HEK293T (cell line): ENCODE measurements around the gene HSP90AB1.

Experiments
- ARNT ChIP-seq: fragments of 450-650 bp; IDR thresholded peaks from 2 replicates; pipeline ENCODE4 v1.6.1; 2017; ENCODE audit warnings: mild to moderate bottlenecking
- BHLHE40 ChIP-seq: fragments of 450-650 bp; IDR thresholded peaks from 2 replicates; pipeline ENCODE4 v1.6.1; 2016; ENCODE audit warnings: mild to moderate bottlenecking, moderate library complexity, borderline replicate concordance
- FOXA1 ChIP-seq: fragments of 450-650 bp; IDR thresholded peaks from 2 replicates; pipeline ENCODE4 v1.6.1; 2016; ENCODE audit warnings: mild to moderate bottlenecking
- FOXK2 ChIP-seq: fragments of 450-650 bp; IDR thresholded peaks from 2 replicates; pipeline ENCODE4 v1.6.1; 2016; ENCODE audit warnings: mild to moderate bottlenecking
- HDGF ChIP-seq: fragments of 450-650 bp; IDR thresholded peaks from 2 replicates; pipeline ENCODE4 v1.6.1; 2017; ENCODE audit warnings: antibody characterized with exemption, borderline replicate concordance
- SP1 ChIP-seq: fragments of 450-650 bp; IDR thresholded peaks from 2 replicates; pipeline ENCODE4 v1.6.1; 2017
- SUZ12 ChIP-seq: fragments of 450-650 bp; IDR thresholded peaks from 2 replicates; pipeline ENCODE4 v1.6.1; 2016; ENCODE audit warnings: mild to moderate bottlenecking
- ZNF384 ChIP-seq: fragments of 450-650 bp; IDR thresholded peaks from 2 replicates; pipeline ENCODE4 v1.6.1; 2016
- TF ChIP-seq, protein P1 (sequence below): fragments of 450-650 bp; IDR thresholded peaks from 2 replicates; pipeline ENCODE4 v1.6.1; 2016

DNA sequence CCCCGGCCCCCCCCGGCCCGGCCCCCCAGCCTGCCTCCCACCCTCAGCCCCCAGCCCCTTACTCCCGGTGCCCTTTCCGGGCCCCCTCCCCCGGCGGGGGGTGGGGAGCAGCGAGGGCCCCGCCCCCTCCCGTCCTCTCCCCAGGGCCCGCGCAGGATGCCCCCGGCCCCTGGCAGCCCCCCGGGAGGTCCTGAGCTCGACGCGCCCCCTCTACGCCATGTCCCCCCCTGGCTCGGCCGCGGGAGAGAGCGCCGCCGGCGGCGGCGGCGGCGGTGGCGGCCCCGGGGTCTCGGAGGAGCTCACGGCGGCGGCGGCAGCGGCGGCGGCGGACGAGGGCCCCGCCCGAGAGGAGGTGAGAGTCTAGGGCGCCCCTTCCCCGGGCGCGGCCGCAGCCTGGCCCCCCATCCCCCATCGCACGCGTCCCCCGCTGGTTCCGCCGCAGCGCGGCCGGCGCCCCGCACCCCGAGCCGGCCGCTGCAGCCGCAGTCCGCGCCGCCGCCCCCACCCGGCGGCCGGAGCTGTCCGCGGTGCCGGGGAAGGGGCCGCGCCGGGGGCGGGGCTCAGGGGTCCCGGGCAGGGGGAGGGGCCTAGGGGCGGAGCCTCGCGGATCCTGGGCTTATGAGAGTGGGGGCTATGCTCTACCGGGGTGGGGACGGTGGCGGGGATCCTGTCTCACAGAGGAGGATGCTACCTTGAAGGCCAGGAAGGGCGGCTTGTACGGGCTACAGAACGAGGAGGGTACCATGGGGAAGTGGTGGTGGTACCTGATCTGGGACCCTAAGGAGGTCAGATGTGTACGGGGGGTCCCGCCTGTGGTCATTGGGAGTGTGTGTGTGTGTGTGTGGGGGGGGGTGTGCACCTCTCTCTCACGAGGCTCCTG is 23.9 kb downstream of the HSP90AB1 start:
- no peak for TF ChIP-seq SP1
- TF ChIP-seq HDGF, result no peak
- TF ChIP-seq, protein P1, sequence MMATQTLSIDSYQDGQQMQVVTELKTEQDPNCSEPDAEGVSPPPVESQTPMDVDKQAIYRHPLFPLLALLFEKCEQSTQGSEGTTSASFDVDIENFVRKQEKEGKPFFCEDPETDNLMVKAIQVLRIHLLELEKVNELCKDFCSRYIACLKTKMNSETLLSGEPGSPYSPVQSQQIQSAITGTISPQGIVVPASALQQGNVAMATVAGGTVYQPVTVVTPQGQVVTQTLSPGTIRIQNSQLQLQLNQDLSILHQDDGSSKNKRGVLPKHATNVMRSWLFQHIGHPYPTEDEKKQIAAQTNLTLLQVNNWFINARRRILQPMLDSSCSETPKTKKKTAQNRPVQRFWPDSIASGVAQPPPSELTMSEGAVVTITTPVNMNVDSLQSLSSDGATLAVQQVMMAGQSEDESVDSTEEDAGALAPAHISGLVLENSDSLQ, result no peak
- no peak for TF ChIP-seq ARNT
- TF ChIP-seq FOXK2, result no peak
- no peak for TF ChIP-seq FOXA1
- no peak for TF ChIP-seq SUZ12
- no peak for TF ChIP-seq ZNF384
- TF ChIP-seq BHLHE40, result no peak
